Endothelial cell of umbilical vein (primary cell): ENCODE results near the gene LRP1B. TPM values are rescaled to one million over a fixed set of nuclear protein-coding genes. Genes with fewer than 3 reads are reported as not detected.

ENCODE experiments used
- BruUV-seq: library from RNA; stranded (reverse); fragments of 400-500 nt; replicated peaks from 2 replicates; lab custom pipeline; 2021; lab: Mats Ljungman, UMichigan
- CTCF ChIA-PET: fragments of 300-600, 350-600 bp; sonication (Branson Sonifier 250); formaldehyde crosslinking; loops from one replicate; lab custom pipeline; 2021; ENCODE audit warnings: antibody characterized with exemption, inconsistent platforms; lab: Charles Lee
- POLR2A ChIA-PET: fragments of 300-600, 350-600 bp; sonication (Branson Sonifier 250); formaldehyde crosslinking; loops from one replicate; lab custom pipeline; 2021; ENCODE audit warnings: antibody characterized with exemption, inconsistent platforms; lab: Charles Lee
- DNase-seq: peaks from one replicate; pipeline ENCODE4 v3.0.0-alpha.2; 2011; ENCODE audit warnings: low read depth, low spot score
- FAIRE-seq: peaks from 2 replicates; lab custom pipeline; 2011; peaks lifted over from hg19 to GRCh38; lab: Jason Lieb, UNC
- H2AFZ ChIP-seq: 2 replicates; pipeline ENCODE4 v1.6.0; 2012; ENCODE audit warnings: low read depth, low read length, control low read depth, inconsistent platforms
- H3K27ac ChIP-seq: 2 replicates; pipeline ENCODE4 v1.5.1; 2011; ENCODE audit warnings: low read depth, mild to moderate bottlenecking, control low read depth, low read length, moderate library complexity; ENCODE audit not compliant: insufficient read depth
- H3K27me3 ChIP-seq, 2 experiments: 2 replicates each; pipeline versions ENCODE4 v1.6.0 to v1.6.1; 2011; ENCODE audit warnings: low read length in 2 of 2, mixed read lengths in 1 of 2; ENCODE audit not compliant: control insufficient read depth in 2 of 2, insufficient read depth in 2 of 2
- H3K36me3 ChIP-seq, 2 experiments: 2 replicates in 1 of 2; 3 replicates in 1 of 2; pipeline ENCODE4 v1.5.1; 2011; ENCODE audit warnings: low read length in 2 of 2, mild to moderate bottlenecking in 1 of 2, moderate library complexity in 1 of 2; ENCODE audit not compliant: control insufficient read depth in 2 of 2, insufficient read depth in 2 of 2; ENCODE audit errors: extremely low read depth in 1 of 2
- H3K4me1 ChIP-seq: 3 replicates; pipeline ENCODE4 v1.5.1; 2011; ENCODE audit warnings: mild to moderate bottlenecking, low read length; ENCODE audit not compliant: control insufficient read depth, insufficient read depth; ENCODE audit errors: extremely low read depth
- H3K4me2 ChIP-seq: 2 replicates; pipeline ENCODE4 v1.6.1; 2011; ENCODE audit warnings: low read length, control low read depth, mixed read lengths; ENCODE audit not compliant: insufficient read depth
- H3K4me3 ChIP-seq, 3 experiments: fragments of 200-600 bp in 1 of 3; sonication (generic), shearing (Covaris generic) in 1 of 3; replicated peaks in 1 of 3; 2 replicates each; pipeline ENCODE4 v1.5.1; 2011 to 2016; ENCODE audit warnings: control low read depth in 3 of 3, low read length in 3 of 3, mild to moderate bottlenecking in 2 of 3, inconsistent platforms in 1 of 3, low read depth in 1 of 3, moderate library complexity in 1 of 3; ENCODE audit not compliant: insufficient read depth in 1 of 3
- H3K79me2 ChIP-seq: 2 replicates; pipeline ENCODE4 v1.6.0; 2012; ENCODE audit warnings: low read length, inconsistent platforms; ENCODE audit not compliant: control insufficient read depth, insufficient read depth
- H3K9ac ChIP-seq: replicated peaks from 2 replicates; pipeline ENCODE3; 2011; ENCODE audit warnings: low read length, control low read depth; ENCODE audit not compliant: insufficient read depth; ENCODE audit errors: extremely low read depth
- H3K9me1 ChIP-seq: replicated peaks from 3 replicates; pipeline ENCODE4 v1.6.0; 2011; ENCODE audit warnings: mild to moderate bottlenecking, low read length; ENCODE audit not compliant: control insufficient read depth, insufficient read depth; ENCODE audit errors: extremely low read depth
- H3K9me3 ChIP-seq: replicated peaks from 2 replicates; pipeline ENCODE4 v1.5.1; 2012; ENCODE audit warnings: low read length, inconsistent platforms; ENCODE audit not compliant: control insufficient read depth, insufficient read depth
- H4K20me1 ChIP-seq: replicated peaks from 2 replicates; pipeline ENCODE3; 2011; ENCODE audit warnings: mild to moderate bottlenecking, low read length; ENCODE audit not compliant: control insufficient read depth, insufficient read depth; ENCODE audit errors: extremely low read depth
- CTCF ChIP-seq, 2 donors: IDR thresholded peaks; 1 replicate in 1 of 2; 2 replicates in 1 of 2; pipeline ENCODE4 v1.5.1; 2011; ENCODE audit warnings: low read length in 2 of 2, mild to moderate bottlenecking in 2 of 2, moderate library complexity in 2 of 2, control low read depth in 1 of 2, inconsistent platforms in 1 of 2, low read depth in 1 of 2; ENCODE audit not compliant: insufficient read depth in 1 of 2; ENCODE audit errors: extremely low read depth in 1 of 2
- EZH2 ChIP-seq: IDR thresholded peaks from 2 replicates; pipeline ENCODE4 v1.6.1; 2012; ENCODE audit warnings: borderline replicate concordance, low read depth, mild to moderate bottlenecking, moderate library complexity, low read length, inconsistent platforms; ENCODE audit not compliant: severe bottlenecking
- FOS ChIP-seq: IDR thresholded peaks from 2 replicates; pipeline ENCODE4 v1.6.1; 2011; ENCODE audit warnings: mild to moderate bottlenecking, low read length, moderate library complexity, borderline replicate concordance; ENCODE audit not compliant: insufficient read depth
- GATA2 ChIP-seq: IDR thresholded peaks from 2 replicates; pipeline ENCODE4 v1.7.0; 2011; ENCODE audit warnings: low read depth, mild to moderate bottlenecking, moderate library complexity, mixed read lengths, low read length; ENCODE audit not compliant: insufficient read length, insufficient read depth
- JUN ChIP-seq: IDR thresholded peaks from 2 replicates; pipeline ENCODE4 v1.6.1; 2011; ENCODE audit warnings: borderline replicate concordance, low read depth; ENCODE audit not compliant: insufficient read length, insufficient read depth
- MAX ChIP-seq: IDR thresholded peaks from 2 replicates; pipeline ENCODE4 v1.6.1; 2011; ENCODE audit not compliant: insufficient read depth, insufficient read length
- MYC ChIP-seq: IDR thresholded peaks from one replicate; pipeline ENCODE4 v1.6.1; 2011; ENCODE audit warnings: mild to moderate bottlenecking, low read depth, low read length
- POLR2A ChIP-seq: IDR thresholded peaks from 2 replicates; pipeline ENCODE4 v1.6.1; 2012; ENCODE audit warnings: low read depth, mild to moderate bottlenecking, control low read depth, low read length
- POLR2AphosphoS5 ChIP-seq: IDR thresholded peaks from 2 replicates; pipeline ENCODE4 v1.6.1; 2012; ENCODE audit warnings: low read depth, mild to moderate bottlenecking, control low read depth, low read length, moderate library complexity; ENCODE audit not compliant: insufficient read depth
- dilution Hi-C: fragments of 300-500 bp; cut with MboI; formaldehyde crosslinking; loops from one replicate; pipeline ENCODE4 v1.15.0; 2019; ENCODE audit warnings: low sequenced_read_pairs; ENCODE audit not compliant: extremely low pct_ligation_motif_present
- intact Hi-C: fragments of 100-400 bp; cut with micrococcal nuclease; formaldehyde crosslinking; loops from one replicate; pipeline ENCODE4 v1.10.0; 2022
- polyA plus RNA-seq, 4 experiments: library from polyadenylated mRNA; depleted of rRNA in 3 of 4; stranded (reverse) in 3 of 4; unstranded in 1 of 4; fragments of >200 nt; gene quantifications; 2 replicates each; pipeline versions ENCODE4 v1.2.1 to v1.2.3, GENCODE V29; 2011 to 2012; ENCODE audit warnings: missing spikeins in 1 of 4
- total RNA-seq: library from RNA; stranded (reverse); gene quantifications from 2 replicates; pipeline ENCODE4 v1.2.3, GENCODE V29; 2021

LRP1B gene
- total and polyA plus RNA-seq, 2 donors (not counting 3 experiments of a cell fraction or from before 2014, with no cell fraction given) = 0.03 to 0.07 TPM

GRCh38 chr2:140667203-140667602, 1463.6 kb downstream of the LRP1B start:
- intact Hi-C loops = no loop called here
- no peaks in the 10 kb centered on the region for H3K27me3 ChIP-seq
- H3K27ac ChIP-seq = no peak overlapping the region
- FAIRE-seq = no peak
- H3K79me2 ChIP-seq = no peaks in the 10 kb centered on the region
- no peak overlapping the region for H2AFZ ChIP-seq
- H3K9me1 ChIP-seq = no peaks in the 10 kb centered on the region
- no peaks in the 10 kb centered on the region for H3K36me3 ChIP-seq
- DNase-seq = no peak
- ChIA-PET CTCF (interaction anchor here (0.9 to 1.4 kb wide), 2 partner anchors 28 to 112 kb away, joined by 3 read pairs; no protein-coding TSS in a partner anchor), POLR2A (no interaction called here)
- H3K9me3 ChIP-seq = no peaks in the 10 kb centered on the region
- dilution Hi-C loops = no loop called here
- no peaks in the 10 kb centered on the region for H3K4me1 ChIP-seq
- no peak overlapping the region for H3K4me2 ChIP-seq
- no peaks in the 10 kb centered on the region for H4K20me1 ChIP-seq
- no peak overlapping the region for H3K9ac ChIP-seq
- no peak overlapping the region for H3K4me3 ChIP-seq
- TF ChIP-seq GATA2 (no peak), CTCF (IDR thresholded peaks at IDR 0.05; ENCODE audit: extremely low read depth in 1 of 2, insufficient read depth in 1 of 2, low read depth in 1 of 2, low read length in 2 of 2) (no peak), POLR2A (no peak), FOS (no peak), MYC (no peak), JUN (no peak), POLR2AphosphoS5 (no peak), MAX (no peak), EZH2 (no peak)
- no TSS peak for BruUV-seq
